ENCODE results near the gene RGS13. TPM values are rescaled to one million over a fixed set of nuclear protein-coding genes. Genes with fewer than 3 reads are reported as not detected.

RGS13 gene
- total RNA-seq, 1 donor from 2014 or later, result 0.98 TPM

DNA sequence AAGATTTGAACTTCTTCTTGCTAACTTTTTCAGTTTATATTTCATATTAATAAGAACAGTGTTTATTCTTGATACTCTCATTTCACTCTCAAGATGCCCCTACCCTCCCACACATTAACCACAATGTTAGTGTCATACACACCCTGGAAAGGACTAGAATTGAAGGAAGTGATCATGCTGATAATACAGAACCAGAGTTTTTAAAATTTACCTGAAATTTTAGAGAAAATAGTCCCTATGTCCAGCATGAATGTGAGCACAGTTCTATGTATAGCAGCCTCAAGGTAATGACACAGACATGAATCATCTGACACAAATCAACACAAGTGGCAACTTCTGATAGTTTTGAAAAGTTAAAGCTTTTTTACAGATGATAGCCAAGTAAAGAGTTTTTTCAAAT is 34.4 kb upstream of the RGS13 start:
- H3K36me3 ChIP-seq, result no peaks in the 10 kb centered on the region
- TF ChIP-seq, protein P1, sequence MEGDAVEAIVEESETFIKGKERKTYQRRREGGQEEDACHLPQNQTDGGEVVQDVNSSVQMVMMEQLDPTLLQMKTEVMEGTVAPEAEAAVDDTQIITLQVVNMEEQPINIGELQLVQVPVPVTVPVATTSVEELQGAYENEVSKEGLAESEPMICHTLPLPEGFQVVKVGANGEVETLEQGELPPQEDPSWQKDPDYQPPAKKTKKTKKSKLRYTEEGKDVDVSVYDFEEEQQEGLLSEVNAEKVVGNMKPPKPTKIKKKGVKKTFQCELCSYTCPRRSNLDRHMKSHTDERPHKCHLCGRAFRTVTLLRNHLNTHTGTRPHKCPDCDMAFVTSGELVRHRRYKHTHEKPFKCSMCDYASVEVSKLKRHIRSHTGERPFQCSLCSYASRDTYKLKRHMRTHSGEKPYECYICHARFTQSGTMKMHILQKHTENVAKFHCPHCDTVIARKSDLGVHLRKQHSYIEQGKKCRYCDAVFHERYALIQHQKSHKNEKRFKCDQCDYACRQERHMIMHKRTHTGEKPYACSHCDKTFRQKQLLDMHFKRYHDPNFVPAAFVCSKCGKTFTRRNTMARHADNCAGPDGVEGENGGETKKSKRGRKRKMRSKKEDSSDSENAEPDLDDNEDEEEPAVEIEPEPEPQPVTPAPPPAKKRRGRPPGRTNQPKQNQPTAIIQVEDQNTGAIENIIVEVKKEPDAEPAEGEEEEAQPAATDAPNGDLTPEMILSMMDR (IDR thresholded peaks at IDR 0.05), result no peak
- no peak for TF ChIP-seq POLR2A (IDR thresholded peaks at IDR 0.05)
- no peak for TF ChIP-seq POLR2AphosphoS5 (IDR thresholded peaks at IDR 0.05; ENCODE audit: insufficient read depth in 1 of 2, low read depth in 1 of 2)
- no peaks in the 10 kb centered on the region for H3K4me1 ChIP-seq
- no peak overlapping the region for H3K27ac ChIP-seq
- H3K9me3 ChIP-seq, result no peaks in the 10 kb centered on the region
- no peaks in the 10 kb centered on the region for H3K27me3 ChIP-seq
- intact Hi-C loops (cut with DNase I), result no loop called here
- H3K4me3 ChIP-seq, result no peak overlapping the region
- no peak for DNase-seq (ENCODE audit: extremely low spot score in 2 of 2)

DNA sequence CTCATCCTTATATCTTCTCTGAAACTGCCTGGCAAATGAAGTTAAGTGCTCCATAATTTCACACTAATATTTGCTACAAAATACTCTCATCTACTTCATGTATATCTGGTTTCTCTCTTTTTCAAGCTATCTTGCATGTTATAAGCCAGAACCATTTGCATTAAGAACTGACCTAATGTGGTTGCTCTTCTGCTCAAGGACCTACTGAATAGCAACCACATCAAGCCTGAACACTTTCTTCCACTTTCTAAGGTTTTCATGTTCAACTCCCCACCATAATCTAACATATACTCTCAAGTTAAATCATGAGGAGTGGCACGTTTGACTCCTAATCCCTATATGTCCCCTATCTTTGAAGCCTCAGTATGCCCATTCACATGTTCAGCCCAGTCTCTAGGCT is 33.2 kb upstream of the RGS13 start:
- DNase-seq (ENCODE audit: extremely low spot score in 2 of 2), result no peak
- Histone ChIP-seq H3K27ac (no peak overlapping the region), H3K4me3 (no peak overlapping the region), H3K4me1 (no peaks in the 10 kb centered on the region), H3K9me3 (no peaks in the 10 kb centered on the region), H3K27me3 (no peaks in the 10 kb centered on the region), H3K36me3 (no peaks in the 10 kb centered on the region)
- TF ChIP-seq POLR2AphosphoS5 (IDR thresholded peaks at IDR 0.05; ENCODE audit: insufficient read depth in 1 of 2, low read depth in 1 of 2) (no peak), POLR2A (IDR thresholded peaks at IDR 0.05) (no peak)
- TF ChIP-seq, protein P1 (IDR thresholded peaks at IDR 0.05), result no peak
- intact Hi-C loops (cut with DNase I), result no loop called here

- H3K27ac ChIP-seq, result no peak overlapping the region
- intact Hi-C loops (cut with DNase I), result no loop called here
- DNase-seq (ENCODE audit: extremely low spot score in 2 of 2), result no peak
- TF ChIP-seq, protein P1 (IDR thresholded peaks at IDR 0.05), result no peak
- TF ChIP-seq POLR2AphosphoS5 (IDR thresholded peaks at IDR 0.05; ENCODE audit: insufficient read depth in 1 of 2, low read depth in 1 of 2) (no peak), POLR2A (IDR thresholded peaks at IDR 0.05) (no peak)
- no peak overlapping the region for H3K4me3 ChIP-seq
- no peaks in the 10 kb centered on the region for H3K36me3 ChIP-seq
- no peaks in the 10 kb centered on the region for H3K27me3 ChIP-seq
- H3K4me1 ChIP-seq, result no peaks in the 10 kb centered on the region
- no peaks in the 10 kb centered on the region for H3K9me3 ChIP-seq
Measured at GRCh38 chr1:192603218-192603787, 32.6 kb upstream of the RGS13 start.

GRCh38 chr1:192604979-192605620 is 30.8 kb upstream of the RGS13 start:
- Histone ChIP-seq H3K27me3 (no peaks in the 10 kb centered on the region), H3K27ac (no peak overlapping the region), H3K36me3 (no peaks in the 10 kb centered on the region), H3K9me3 (no peaks in the 10 kb centered on the region), H3K4me1 (no peaks in the 10 kb centered on the region), H3K4me3 (no peak overlapping the region)
- TF ChIP-seq POLR2A (IDR thresholded peaks at IDR 0.05) (no peak), POLR2AphosphoS5 (IDR thresholded peaks at IDR 0.05; ENCODE audit: insufficient read depth in 1 of 2, low read depth in 1 of 2) (no peak)
- TF ChIP-seq, protein P1 (IDR thresholded peaks at IDR 0.05), result no peak
- no peak for DNase-seq (ENCODE audit: extremely low spot score in 2 of 2)
- intact Hi-C loops (cut with DNase I), result no loop called here

- intact Hi-C loops (cut with DNase I), result no loop called here
- H3K27me3 ChIP-seq, result no peaks in the 10 kb centered on the region
- H3K27ac ChIP-seq, result no peak overlapping the region
- H3K4me1 ChIP-seq, result no peaks in the 10 kb centered on the region
- H3K4me3 ChIP-seq, result no peak overlapping the region
- DNase-seq (ENCODE audit: extremely low spot score in 2 of 2), result no peak
- no peaks in the 10 kb centered on the region for H3K9me3 ChIP-seq
- TF ChIP-seq POLR2A (IDR thresholded peaks at IDR 0.05), result no peak
- TF ChIP-seq POLR2AphosphoS5 (IDR thresholded peaks at IDR 0.05; ENCODE audit: insufficient read depth in 1 of 2, low read depth in 1 of 2), result no peak
- TF ChIP-seq, protein P1 (IDR thresholded peaks at IDR 0.05), result no peak
- no peaks in the 10 kb centered on the region for H3K36me3 ChIP-seq
Measured at GRCh38 chr1:192608671-192609070, 27.3 kb upstream of the RGS13 start.
